Measurements from ENCODE around the gene AFTPH. TPM values are rescaled to one million over a fixed set of nuclear protein-coding genes. Genes with fewer than 3 reads are reported as not detected.

AFTPH gene
- polyA plus RNA-seq, 1 experiment = 22.0 TPM

DNA sequence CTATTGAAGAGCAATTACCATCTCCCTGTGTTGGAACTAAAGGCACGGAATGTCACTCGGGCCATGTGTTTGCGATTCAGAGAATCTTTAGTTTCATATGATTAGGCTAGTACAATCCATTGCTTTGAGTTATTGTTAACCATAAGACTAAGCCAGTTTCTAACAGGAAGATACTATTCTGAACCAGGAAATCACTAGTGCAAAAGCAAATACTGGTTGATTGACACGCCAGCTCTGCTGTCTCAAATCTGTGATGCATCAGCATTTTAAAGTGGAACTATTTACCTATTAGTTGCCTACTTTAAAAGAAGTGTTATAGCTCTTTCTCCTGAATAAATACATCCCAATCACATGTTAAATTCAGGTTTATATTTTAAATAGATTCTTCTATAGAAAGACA, 61.9 kb downstream of the AFTPH start:
- no peak overlapping the region for H3K27ac ChIP-seq (ENCODE audit: low read depth, low read length)
- ChIA-PET CTCF (interaction anchor here (0.5 to 4.5 kb wide), 23 partner anchors 9 to 464 kb away, joined by 3 to 45 read pairs (median 6); partner anchors contain the start of gene AFTPH), POLR2A (no interaction called here)
- TF ChIP-seq, protein P1, sequence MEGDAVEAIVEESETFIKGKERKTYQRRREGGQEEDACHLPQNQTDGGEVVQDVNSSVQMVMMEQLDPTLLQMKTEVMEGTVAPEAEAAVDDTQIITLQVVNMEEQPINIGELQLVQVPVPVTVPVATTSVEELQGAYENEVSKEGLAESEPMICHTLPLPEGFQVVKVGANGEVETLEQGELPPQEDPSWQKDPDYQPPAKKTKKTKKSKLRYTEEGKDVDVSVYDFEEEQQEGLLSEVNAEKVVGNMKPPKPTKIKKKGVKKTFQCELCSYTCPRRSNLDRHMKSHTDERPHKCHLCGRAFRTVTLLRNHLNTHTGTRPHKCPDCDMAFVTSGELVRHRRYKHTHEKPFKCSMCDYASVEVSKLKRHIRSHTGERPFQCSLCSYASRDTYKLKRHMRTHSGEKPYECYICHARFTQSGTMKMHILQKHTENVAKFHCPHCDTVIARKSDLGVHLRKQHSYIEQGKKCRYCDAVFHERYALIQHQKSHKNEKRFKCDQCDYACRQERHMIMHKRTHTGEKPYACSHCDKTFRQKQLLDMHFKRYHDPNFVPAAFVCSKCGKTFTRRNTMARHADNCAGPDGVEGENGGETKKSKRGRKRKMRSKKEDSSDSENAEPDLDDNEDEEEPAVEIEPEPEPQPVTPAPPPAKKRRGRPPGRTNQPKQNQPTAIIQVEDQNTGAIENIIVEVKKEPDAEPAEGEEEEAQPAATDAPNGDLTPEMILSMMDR (IDR thresholded peaks at IDR 0.05; ENCODE audit: low read depth, low read length) = no peak
- no peak overlapping the region for H3K4me3 ChIP-seq (ENCODE audit: low read depth, low read length)
- DNase-seq (ENCODE audit: low read depth, low spot score) = no peak
- H3K9me3 ChIP-seq (ENCODE audit: control insufficient read depth, insufficient read depth, low read length) = no peaks in the 10 kb centered on the region
- no peaks in the 10 kb centered on the region for H3K27me3 ChIP-seq (ENCODE audit: control insufficient read depth, insufficient read depth, low read length)

DNA sequence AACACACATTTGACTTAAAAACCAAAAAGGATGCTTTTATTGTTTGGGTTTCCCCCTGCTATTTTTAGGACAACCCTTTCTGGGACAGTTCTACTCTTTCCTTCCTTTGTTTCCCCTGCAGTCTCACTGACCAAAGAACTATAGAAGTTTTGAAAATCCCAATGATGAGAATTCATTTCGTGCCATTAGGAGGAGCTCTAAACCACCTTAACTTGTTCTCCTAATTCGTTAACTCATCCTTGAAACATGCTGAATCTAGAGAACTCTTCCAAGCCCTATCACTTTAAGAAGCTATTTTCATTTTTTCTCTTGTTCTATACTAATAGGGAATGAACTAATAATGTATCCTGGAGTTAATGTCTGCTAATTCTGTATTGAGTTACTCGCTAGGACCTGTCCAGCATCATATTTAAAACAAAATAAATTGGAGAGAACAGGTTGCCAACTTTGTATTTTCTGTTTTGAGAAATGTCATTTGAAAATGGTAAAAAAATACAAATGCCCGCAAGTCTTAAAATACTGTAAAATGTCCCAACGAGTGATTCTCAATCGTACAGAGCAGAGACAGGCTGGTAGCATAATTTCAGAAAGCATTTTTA, 62.9 kb downstream of the AFTPH start:
- Histone ChIP-seq H3K27ac (ENCODE audit: low read depth, low read length) (no peak overlapping the region), H3K27me3 (ENCODE audit: control insufficient read depth, insufficient read depth, low read length) (no peaks in the 10 kb centered on the region), H3K9me3 (ENCODE audit: control insufficient read depth, insufficient read depth, low read length) (no peaks in the 10 kb centered on the region), H3K4me3 (ENCODE audit: low read depth, low read length) (no peak overlapping the region)
- CTCF ChIA-PET = interaction anchor here (0.5 to 4.5 kb wide), 51 partner anchors 8 to 987 kb away, joined by 3 to 45 read pairs (median 4); no protein-coding TSS in a partner anchor
- TF ChIP-seq, protein P1 (IDR thresholded peaks at IDR 0.05; ENCODE audit: low read depth, low read length) = peak; percentile 70
- DNase-seq (ENCODE audit: low read depth, low spot score) = peak; percentile 11
- POLR2A ChIA-PET = no interaction called here

DNA sequence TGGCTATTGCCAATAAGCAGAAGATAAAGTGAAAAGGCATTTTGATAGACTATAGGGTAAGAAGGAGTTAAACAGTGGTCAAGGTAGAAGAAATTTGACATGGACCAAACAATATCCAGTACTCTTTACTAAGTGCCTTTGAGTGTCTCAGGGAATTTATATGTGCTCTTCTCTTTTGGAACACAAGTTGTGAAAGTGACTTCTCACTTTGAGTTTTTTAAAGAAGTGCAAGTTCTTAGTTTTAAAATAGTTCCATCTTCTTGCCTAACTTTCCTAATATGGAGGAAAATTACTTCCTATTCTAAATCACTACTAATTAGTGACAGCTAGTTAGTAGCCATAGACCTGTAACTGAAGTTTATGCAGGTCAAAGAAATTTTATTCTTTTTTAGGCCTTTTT, 63.4 kb downstream of the AFTPH start:
- TF ChIP-seq, protein P1 (IDR thresholded peaks at IDR 0.05; ENCODE audit: low read depth, low read length) = no peak
- Histone ChIP-seq H3K27ac (ENCODE audit: low read depth, low read length) (no peak overlapping the region), H3K4me3 (ENCODE audit: low read depth, low read length) (no peak overlapping the region), H3K9me3 (ENCODE audit: control insufficient read depth, insufficient read depth, low read length) (no peaks in the 10 kb centered on the region), H3K27me3 (ENCODE audit: control insufficient read depth, insufficient read depth, low read length) (no peaks in the 10 kb centered on the region)
- CTCF ChIA-PET = interaction anchor here (0.5 to 4.5 kb wide), 48 partner anchors 8 to 986 kb away, joined by 3 to 45 read pairs (median 4); no protein-coding TSS in a partner anchor
- no peak for DNase-seq (ENCODE audit: low read depth, low spot score)
- POLR2A ChIA-PET = no interaction called here

DNA sequence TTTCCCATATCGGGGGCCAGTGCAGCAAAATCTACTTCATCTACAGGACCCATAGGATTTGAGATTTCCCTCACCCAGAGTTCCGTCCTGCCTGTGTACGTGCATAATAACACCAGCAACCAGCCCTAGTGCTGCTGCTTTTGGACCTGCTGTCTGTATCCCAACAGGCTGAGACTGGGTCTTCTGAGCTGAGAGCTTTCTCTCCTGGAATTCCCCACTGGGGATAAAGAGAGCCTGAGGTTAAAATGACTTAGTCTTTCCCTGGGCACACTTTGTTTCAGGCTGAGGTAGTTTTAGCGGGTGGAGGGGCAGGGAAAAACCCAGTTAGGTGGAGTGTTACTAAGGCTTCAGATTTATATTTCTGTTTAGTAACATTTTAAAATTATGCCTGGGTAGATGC, 67.1 kb downstream of the AFTPH start:
- DNase-seq (ENCODE audit: low read depth, low spot score) = no peak
- no peak overlapping the region for H3K4me3 ChIP-seq (ENCODE audit: low read depth, low read length)
- TF ChIP-seq, protein P1 (IDR thresholded peaks at IDR 0.05; ENCODE audit: low read depth, low read length) = no peak
- no peak overlapping the region for H3K27ac ChIP-seq (ENCODE audit: low read depth, low read length)
- CTCF ChIA-PET = interaction anchor here (1.8 kb wide), 1 partner anchor 260 kb away, joined by 4 read pairs; no protein-coding TSS in a partner anchor
- H3K27me3 ChIP-seq (ENCODE audit: control insufficient read depth, insufficient read depth, low read length) = peaks cover 1% of the 10 kb centered on the region
- no peaks in the 10 kb centered on the region for H3K9me3 ChIP-seq (ENCODE audit: control insufficient read depth, insufficient read depth, low read length)
- POLR2A ChIA-PET = no interaction called here

DNA sequence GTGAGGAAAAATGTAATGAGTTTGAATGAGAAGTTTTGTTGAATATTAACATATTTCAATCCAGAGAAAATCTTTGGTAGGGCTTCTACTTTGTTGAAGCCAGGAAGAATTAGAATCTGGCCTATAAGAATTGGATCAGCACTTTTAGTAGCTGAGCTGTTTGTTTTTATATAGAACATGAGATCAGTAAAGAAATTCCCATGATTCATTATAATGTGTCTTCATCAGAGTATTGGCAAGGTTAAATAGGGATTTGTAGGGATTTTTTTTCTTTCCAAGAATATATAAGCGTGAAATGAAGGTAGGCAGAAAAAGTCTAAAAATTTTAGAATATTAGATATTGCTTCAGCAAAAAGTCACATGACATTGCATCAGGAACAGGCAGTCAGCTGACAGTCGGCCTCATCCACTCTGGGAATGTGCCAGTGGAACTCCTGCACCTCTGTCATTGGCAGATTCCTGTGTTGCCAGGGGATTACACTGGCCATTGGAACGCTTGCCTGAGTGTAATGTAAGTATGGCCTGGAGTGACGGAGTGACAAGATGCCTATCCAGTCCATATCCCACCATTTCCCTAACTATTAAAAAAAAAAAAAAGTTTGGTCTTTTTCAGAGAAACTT, 69.0 kb downstream of the AFTPH start:
- POLR2A ChIA-PET = no interaction called here
- CTCF ChIA-PET = interaction anchor here (1.7 to 1.8 kb wide), 2 partner anchors 262 to 280 kb away, joined by 4 to 7 read pairs; no protein-coding TSS in a partner anchor
- Histone ChIP-seq H3K4me3 (ENCODE audit: low read depth, low read length) (no peak overlapping the region), H3K9me3 (ENCODE audit: control insufficient read depth, insufficient read depth, low read length) (no peaks in the 10 kb centered on the region), H3K27ac (ENCODE audit: low read depth, low read length) (no peak overlapping the region), H3K27me3 (ENCODE audit: control insufficient read depth, insufficient read depth, low read length) (peaks cover 13% of the 10 kb centered on the region)
- TF ChIP-seq, protein P1 (IDR thresholded peaks at IDR 0.05; ENCODE audit: low read depth, low read length) = no peak
- DNase-seq (ENCODE audit: low read depth, low spot score) = no peak
